Measurements from ENCODE around the gene TCF23.

TCF23 gene

DNA sequence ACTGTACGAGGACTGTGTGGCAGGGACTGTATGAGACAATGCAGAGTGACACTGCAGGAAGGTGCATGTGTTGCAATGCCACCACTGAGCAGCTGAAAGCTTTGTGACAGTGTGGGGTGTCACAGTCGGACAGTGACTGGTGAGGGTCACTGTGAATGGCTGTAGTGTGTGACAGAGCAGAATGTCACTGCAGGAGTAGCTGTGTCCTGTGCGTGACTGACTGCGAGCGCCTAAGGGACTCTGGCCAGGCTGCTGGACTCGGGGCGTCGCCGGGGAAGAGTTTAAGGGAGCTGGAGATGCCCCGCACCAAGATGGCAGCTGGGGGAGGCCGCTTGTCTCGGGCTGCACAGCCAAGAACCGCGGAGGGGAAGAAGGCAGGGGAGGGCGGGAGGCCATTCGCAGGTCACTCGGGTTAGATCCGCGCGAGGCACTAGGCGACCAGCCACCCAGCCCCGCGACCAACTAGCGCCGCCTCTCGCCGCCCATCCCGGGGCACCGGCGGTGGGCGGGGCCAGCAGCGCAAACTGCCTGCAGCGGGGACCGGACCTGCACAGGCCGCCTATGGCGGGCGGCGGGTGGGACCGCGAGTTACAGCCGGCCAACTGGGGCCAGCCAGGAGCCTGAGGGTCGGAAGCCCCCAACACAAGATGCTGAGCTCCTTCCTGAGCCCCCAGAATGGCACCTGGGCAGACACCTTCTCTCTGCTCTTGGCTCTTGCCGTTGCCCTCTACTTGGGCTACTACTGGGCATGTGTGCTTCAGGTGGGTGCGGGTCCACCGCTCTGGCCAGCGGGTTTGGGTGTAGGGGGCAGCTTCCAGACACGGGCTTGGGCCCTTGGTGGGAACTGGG, 25.3 kb upstream of the TCF23 start, which contains the start of gene ABHD1:
Gene ABHD1 (plus strand): TSS at position 514 of the 849 bp plus-strand sequence. CDS start 134 bp downstream, at position 648.
- peaks cover 10% of the 10 kb centered on the region for H3K27me3 ChIP-seq (ENCODE audit: insufficient read depth, low read length, poor library complexity)
- DNase-seq: no peak
- WGBS (ENCODE audit: extremely low coverage, insufficient coverage, low lambda C conversion rate): no CpG with 5 or more reads among the region's 47 CpGs

DNA sequence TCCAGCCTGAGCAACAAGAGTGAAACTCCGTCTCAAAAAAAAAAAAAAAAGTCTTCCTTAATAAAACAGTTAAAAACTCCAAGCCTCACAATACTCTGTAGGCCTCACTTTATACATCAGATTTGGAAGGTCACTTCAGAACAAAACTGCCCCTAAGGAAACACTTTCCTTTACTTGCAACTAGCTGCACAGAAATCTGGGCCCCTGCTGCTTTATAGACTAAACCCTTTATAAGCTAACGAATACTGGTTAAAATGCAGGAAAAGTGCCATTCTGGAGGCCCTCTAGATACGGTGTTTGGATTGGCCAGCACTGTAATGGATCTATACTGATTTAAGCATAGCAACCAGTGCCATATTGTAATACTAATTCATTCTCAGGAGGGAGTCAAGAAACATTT, 23.7 kb upstream of the TCF23 start:
- H2AK5ac ChIP-seq (ENCODE audit: low read length): no peak overlapping the region
- WGBS (ENCODE audit: extremely low coverage, insufficient coverage, low lambda C conversion rate): no CpG with 5 or more reads among the region's 3 CpGs
- no peak overlapping the region for H2BK15ac ChIP-seq (replicated peaks; ENCODE audit: low read depth)
- H4K8ac ChIP-seq (ENCODE audit: low read depth, low read length): no peak overlapping the region
- no peak overlapping the region for H3K56ac ChIP-seq (ENCODE audit: low read length)
- H3K36me3 ChIP-seq (ENCODE audit: control insufficient read depth, insufficient read depth, low read length): no peaks in the 10 kb centered on the region
- no peak overlapping the region for H3K27ac ChIP-seq (ENCODE audit: low read depth, low read length)
- DNase-seq: no peak
- H3K27me3 ChIP-seq (ENCODE audit: insufficient read depth, low read length, poor library complexity): peaks cover 8% of the 10 kb centered on the region
- no peaks in the 10 kb centered on the region for H3K4me1 ChIP-seq (ENCODE audit: control insufficient read depth, low read depth, low read length)
- no peak overlapping the region for H3K4me2 ChIP-seq (ENCODE audit: low read length)
- no peak overlapping the region for H3K18ac ChIP-seq (ENCODE audit: low read length)
- no peak overlapping the region for H3K23ac ChIP-seq (ENCODE audit: low read length)
- H3K79me1 ChIP-seq (ENCODE audit: low read length): no peaks in the 10 kb centered on the region
- H3K9ac ChIP-seq (ENCODE audit: low read length): no peak overlapping the region
- H3K4ac ChIP-seq (ENCODE audit: low read depth, low read length): no peak overlapping the region
- no peak overlapping the region for H4K5ac ChIP-seq (ENCODE audit: low read length)
- H2BK5ac ChIP-seq (ENCODE audit: low read length): no peak overlapping the region
- H3K79me2 ChIP-seq (ENCODE audit: control insufficient read depth, insufficient read depth, low read length): no peaks in the 10 kb centered on the region
- H3K4me3 ChIP-seq (ENCODE audit: low read length): no peak overlapping the region
- no peak overlapping the region for H2BK120ac ChIP-seq (ENCODE audit: low read depth, low read length)

More for the DNA sequence above, 25.3 kb upstream of the TCF23 start, which contains the start of gene ABHD1:
- Histone ChIP-seq H3K4me2 (ENCODE audit: low read length) (peak within 1 kb of the TSS; percentile 64), H3K23ac (ENCODE audit: low read length) (peak within 1 kb of the TSS; percentile 74), H3K79me1 (ENCODE audit: low read length) (no peaks in the 10 kb centered on the region), H3K4me1 (ENCODE audit: control insufficient read depth, low read depth, low read length) (peaks cover 2% of the 10 kb centered on the region), H3K36me3 (ENCODE audit: control insufficient read depth, insufficient read depth, low read length) (no peaks in the 10 kb centered on the region), H2BK5ac (ENCODE audit: low read length) (no peak within 1 kb of the TSS), H4K5ac (ENCODE audit: low read length) (no peak within 1 kb of the TSS), H4K8ac (ENCODE audit: low read depth, low read length) (no peak within 1 kb of the TSS), H2BK15ac (replicated peaks; ENCODE audit: low read depth) (no peak within 1 kb of the TSS), H3K4me3 (ENCODE audit: low read length) (peak within 1 kb of the TSS; percentile 27), H2BK120ac (ENCODE audit: low read depth, low read length) (no peak within 1 kb of the TSS), H3K27ac (ENCODE audit: low read depth, low read length) (no peak within 1 kb of the TSS), H3K79me2 (ENCODE audit: control insufficient read depth, insufficient read depth, low read length) (no peaks in the 10 kb centered on the region), H3K18ac (ENCODE audit: low read length) (no peak within 1 kb of the TSS), H3K9ac (ENCODE audit: low read length) (peak within 1 kb of the TSS; percentile 42), H2AK5ac (ENCODE audit: low read length) (no peak within 1 kb of the TSS), H3K56ac (ENCODE audit: low read length) (peak within 1 kb of the TSS; percentile 65), H3K4ac (ENCODE audit: low read depth, low read length) (no peak within 1 kb of the TSS)

DNA sequence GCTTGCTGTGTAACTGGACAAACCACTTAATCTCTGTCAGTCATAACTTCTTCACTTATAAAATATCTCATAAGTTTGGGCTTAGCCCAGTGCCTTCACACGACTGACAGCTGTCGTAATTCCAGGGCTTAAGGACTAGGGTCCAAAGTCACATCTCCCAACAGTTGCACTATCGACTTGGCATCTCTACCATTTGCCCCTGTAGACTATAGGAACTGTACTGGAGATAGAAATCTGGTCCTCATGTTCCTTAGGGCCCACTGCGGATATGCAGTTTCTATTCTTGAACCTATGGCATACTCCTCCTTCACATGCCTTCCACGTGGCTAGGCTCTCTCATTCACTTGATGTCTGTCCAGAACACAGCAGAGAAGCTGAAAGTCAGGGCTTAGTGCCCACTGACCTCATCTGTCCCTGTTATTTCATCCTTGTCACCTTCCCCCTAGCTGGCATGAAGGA, 22.5 kb upstream of the TCF23 start:
- Histone ChIP-seq H3K23ac (ENCODE audit: low read length) (no peak overlapping the region), H4K8ac (ENCODE audit: low read depth, low read length) (no peak overlapping the region), H3K4me2 (ENCODE audit: low read length) (no peak overlapping the region), H2BK5ac (ENCODE audit: low read length) (no peak overlapping the region), H3K9ac (ENCODE audit: low read length) (no peak overlapping the region), H3K27me3 (ENCODE audit: insufficient read depth, low read length, poor library complexity) (peaks cover 8% of the 10 kb centered on the region), H3K79me2 (ENCODE audit: control insufficient read depth, insufficient read depth, low read length) (no peaks in the 10 kb centered on the region), H3K56ac (ENCODE audit: low read length) (no peak overlapping the region), H3K4ac (ENCODE audit: low read depth, low read length) (no peak overlapping the region), H3K79me1 (ENCODE audit: low read length) (no peaks in the 10 kb centered on the region), H3K36me3 (ENCODE audit: control insufficient read depth, insufficient read depth, low read length) (no peaks in the 10 kb centered on the region), H3K27ac (ENCODE audit: low read depth, low read length) (no peak overlapping the region), H2BK15ac (replicated peaks; ENCODE audit: low read depth) (no peak overlapping the region), H4K5ac (ENCODE audit: low read length) (no peak overlapping the region), H2BK120ac (ENCODE audit: low read depth, low read length) (no peak overlapping the region), H3K4me3 (ENCODE audit: low read length) (no peak overlapping the region), H3K18ac (ENCODE audit: low read length) (no peak overlapping the region), H2AK5ac (ENCODE audit: low read length) (no peak overlapping the region), H3K4me1 (ENCODE audit: control insufficient read depth, low read depth, low read length) (no peaks in the 10 kb centered on the region)
- DNase-seq: no peak
- no CpG with 5 or more reads among the region's 5 CpGs for WGBS (ENCODE audit: extremely low coverage, insufficient coverage, low lambda C conversion rate)

DNA sequence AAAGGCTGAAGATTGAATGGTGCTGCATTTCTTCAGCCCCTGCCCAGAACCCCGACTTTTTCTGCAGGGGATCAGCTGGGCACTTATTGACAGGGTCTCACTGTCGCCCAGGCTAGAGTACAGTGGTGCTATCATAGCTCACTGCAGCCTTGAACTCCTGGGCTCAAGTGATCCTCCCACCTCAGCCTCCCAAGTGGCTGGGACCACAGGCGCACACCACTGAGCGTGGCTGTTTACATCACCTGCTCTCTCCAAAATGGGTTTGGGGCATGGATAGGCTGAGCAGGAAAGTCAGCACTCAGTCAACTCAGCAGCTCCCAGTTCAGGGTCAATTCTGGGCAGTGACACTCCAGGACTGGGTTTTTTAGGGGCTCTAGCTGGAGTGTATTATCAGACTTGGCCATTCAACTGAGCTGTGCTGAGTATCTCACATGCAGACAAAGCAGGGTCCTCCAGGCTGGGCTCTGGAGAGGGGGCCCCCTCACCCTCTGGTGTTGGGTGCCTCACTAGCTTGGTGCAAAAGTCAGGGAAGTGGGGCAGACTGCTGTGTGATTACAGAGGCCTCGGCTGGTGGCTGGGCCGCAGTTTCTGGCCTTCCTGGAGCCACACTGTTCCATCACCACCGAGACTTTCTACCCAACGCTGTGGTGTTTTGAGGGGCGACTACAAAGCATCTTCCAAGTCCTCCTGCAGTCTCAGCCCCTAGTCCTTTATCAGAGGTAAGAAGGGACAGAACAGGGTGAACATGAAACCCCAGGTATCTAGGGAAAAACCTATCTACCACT, 20.7 kb upstream of the TCF23 start:
- Histone ChIP-seq H3K4me3 (ENCODE audit: low read length) (no peak overlapping the region), H3K27ac (ENCODE audit: low read depth, low read length) (no peak overlapping the region), H3K36me3 (ENCODE audit: control insufficient read depth, insufficient read depth, low read length) (peaks cover 8% of the 10 kb centered on the region), H3K4ac (ENCODE audit: low read depth, low read length) (no peak overlapping the region), H3K4me2 (ENCODE audit: low read length) (no peak overlapping the region), H2BK120ac (ENCODE audit: low read depth, low read length) (no peak overlapping the region), H2BK5ac (ENCODE audit: low read length) (no peak overlapping the region), H3K56ac (ENCODE audit: low read length) (no peak overlapping the region), H3K9ac (ENCODE audit: low read length) (no peak overlapping the region), H2BK15ac (replicated peaks; ENCODE audit: low read depth) (no peak overlapping the region), H3K18ac (ENCODE audit: low read length) (no peak overlapping the region), H3K79me1 (ENCODE audit: low read length) (peaks cover 5% of the 10 kb centered on the region), H2AK5ac (ENCODE audit: low read length) (no peak overlapping the region), H3K27me3 (ENCODE audit: insufficient read depth, low read length, poor library complexity) (peaks cover 2% of the 10 kb centered on the region), H3K4me1 (ENCODE audit: control insufficient read depth, low read depth, low read length) (peaks cover 2% of the 10 kb centered on the region), H3K23ac (ENCODE audit: low read length) (no peak overlapping the region), H3K79me2 (ENCODE audit: control insufficient read depth, insufficient read depth, low read length) (peaks cover 3% of the 10 kb centered on the region), H4K8ac (ENCODE audit: low read depth, low read length) (no peak overlapping the region), H4K5ac (ENCODE audit: low read length) (no peak overlapping the region)
- no CpG with 5 or more reads among the region's 9 CpGs for WGBS (ENCODE audit: extremely low coverage, insufficient coverage, low lambda C conversion rate)
- DNase-seq: no peak

DNA sequence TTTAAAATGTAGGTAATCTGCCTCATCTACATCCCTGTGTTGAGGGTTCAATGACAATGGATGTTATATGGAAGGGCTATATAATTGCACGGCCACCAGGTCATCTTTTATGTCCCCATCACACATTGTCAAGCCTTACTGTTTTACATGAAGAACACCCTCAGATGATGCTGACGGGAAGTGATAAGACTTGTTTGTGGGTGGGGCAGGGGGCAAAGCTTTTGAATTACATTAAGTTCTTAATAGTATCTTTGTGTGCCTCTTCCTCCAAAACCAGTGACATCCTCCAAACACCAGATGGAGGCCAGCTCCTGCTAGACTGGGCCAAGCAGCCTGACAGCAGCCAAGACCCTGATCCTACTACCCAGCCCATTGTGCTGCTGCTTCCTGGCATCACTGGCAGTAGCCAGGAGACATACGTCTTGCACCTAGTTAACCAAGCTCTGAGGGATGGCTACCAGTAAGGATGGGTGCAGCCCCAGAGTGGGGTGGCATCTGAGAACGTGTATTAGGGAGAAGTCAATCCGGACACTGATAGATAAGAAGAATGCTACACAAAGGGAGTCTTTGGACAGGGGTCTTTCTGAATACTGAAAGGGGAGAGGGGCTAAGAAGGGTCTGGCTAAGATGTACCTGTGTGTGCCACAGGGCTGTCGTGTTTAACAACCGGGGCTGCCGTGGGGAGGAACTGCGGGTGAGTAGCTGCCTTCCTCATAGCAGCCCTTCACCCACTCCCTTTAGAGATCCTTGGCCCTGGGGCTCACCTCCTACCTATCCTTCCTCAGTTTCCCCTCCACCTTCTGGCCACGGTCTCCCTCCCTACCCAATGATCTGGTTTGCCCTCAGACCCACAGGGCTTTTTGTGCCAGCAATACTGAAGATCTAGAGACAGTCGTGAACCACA, 19.9 kb upstream of the TCF23 start:
- peaks cover 11% of the 10 kb centered on the region for H3K79me2 ChIP-seq (ENCODE audit: control insufficient read depth, insufficient read depth, low read length)
- no peak overlapping the region for H2BK120ac ChIP-seq (ENCODE audit: low read depth, low read length)
- H3K4ac ChIP-seq (ENCODE audit: low read depth, low read length): no peak overlapping the region
- peaks cover 10% of the 10 kb centered on the region for H3K79me1 ChIP-seq (ENCODE audit: low read length)
- H3K4me3 ChIP-seq (ENCODE audit: low read length): no peak overlapping the region
- no peak overlapping the region for H2BK5ac ChIP-seq (ENCODE audit: low read length)
- H3K27ac ChIP-seq (ENCODE audit: low read depth, low read length): no peak overlapping the region
- no peak overlapping the region for H4K5ac ChIP-seq (ENCODE audit: low read length)
- no peak overlapping the region for H2AK5ac ChIP-seq (ENCODE audit: low read length)
- DNase-seq: no peak
- no peak overlapping the region for H2BK15ac ChIP-seq (replicated peaks; ENCODE audit: low read depth)
- H3K27me3 ChIP-seq (ENCODE audit: insufficient read depth, low read length, poor library complexity): peaks cover 2% of the 10 kb centered on the region
- no CpG with 5 or more reads among the region's 11 CpGs for WGBS (ENCODE audit: extremely low coverage, insufficient coverage, low lambda C conversion rate)
- H3K4me1 ChIP-seq (ENCODE audit: control insufficient read depth, low read depth, low read length): peaks cover 6% of the 10 kb centered on the region
- H3K36me3 ChIP-seq (ENCODE audit: control insufficient read depth, insufficient read depth, low read length): peaks cover 8% of the 10 kb centered on the region
- H4K8ac ChIP-seq (ENCODE audit: low read depth, low read length): no peak overlapping the region
- no peak overlapping the region for H3K9ac ChIP-seq (ENCODE audit: low read length)
- H3K4me2 ChIP-seq (ENCODE audit: low read length): no peak overlapping the region
- H3K56ac ChIP-seq (ENCODE audit: low read length): no peak overlapping the region
- no peak overlapping the region for H3K23ac ChIP-seq (ENCODE audit: low read length)
- no peak overlapping the region for H3K18ac ChIP-seq (ENCODE audit: low read length)
